M059J (cell line): ENCODE measurements around the gene RNF121. TPM values are rescaled to one million over a fixed set of nuclear protein-coding genes. Genes with fewer than 3 reads are reported as not detected.

Source experiments
- DNase-seq: peaks from one replicate; pipeline ENCODE4 v3.0.0-alpha.2; 2012; ENCODE audit warnings: low read depth
- total RNA-seq: library from RNA; depleted of rRNA; stranded (reverse); fragments of >200 nt; shearing (Covaris generic); gene quantifications from 2 replicates; pipeline ENCODE4 v1.2.3, GENCODE V29; 2014

RNF121 gene
- total RNA-seq, 1 experiment from 2014 or later, result 33.4 TPM

DNA sequence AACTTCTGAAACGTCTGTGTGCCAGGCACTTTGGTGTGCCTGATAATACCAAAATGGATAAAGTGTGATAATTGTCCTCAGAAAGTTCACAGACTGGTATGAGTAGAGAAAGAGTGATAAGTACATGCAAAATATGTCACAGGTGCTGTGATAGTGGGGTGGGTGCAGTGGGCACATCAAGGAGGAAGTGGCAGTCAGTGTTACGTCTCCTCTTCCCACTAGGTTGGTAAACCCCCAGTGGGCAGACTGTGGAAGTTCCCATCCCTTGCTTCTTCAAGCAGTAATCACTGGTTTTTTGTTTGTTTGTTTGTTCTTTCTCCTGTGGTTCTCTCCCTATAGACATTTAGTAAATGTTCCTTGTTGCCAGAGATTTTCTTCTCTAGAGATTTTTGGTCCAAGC lies 5.4 kb downstream of the RNF121 start:
- DNase-seq, result no peak

DNA sequence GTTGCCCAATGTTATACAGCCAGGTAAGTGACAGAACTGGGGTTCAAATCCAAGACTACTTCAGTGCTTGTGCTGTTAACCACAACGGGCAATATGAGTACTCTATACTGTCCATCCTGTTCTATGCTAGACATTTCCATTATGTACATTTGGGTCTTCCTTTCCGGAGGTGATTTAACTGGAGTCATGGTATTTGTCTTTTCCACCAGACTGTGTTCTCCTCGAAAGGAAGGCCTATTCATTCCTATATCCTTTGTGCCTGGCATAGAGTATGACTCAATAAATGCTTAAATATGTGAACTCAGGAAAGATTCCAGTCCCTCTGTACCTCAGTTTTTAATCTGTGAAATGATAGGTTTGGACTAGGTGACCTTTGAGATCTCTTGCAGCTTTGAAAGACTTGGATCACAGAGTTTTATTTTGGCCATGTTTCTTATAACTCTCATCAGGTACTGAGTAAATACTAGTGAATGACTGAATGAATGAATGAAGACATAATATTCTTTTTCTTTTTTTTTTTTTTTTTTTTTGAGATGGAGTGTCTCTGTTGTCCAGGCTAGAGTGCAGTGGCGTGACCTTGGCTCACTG lies 6.6 kb downstream of the RNF121 start:
- no peak for DNase-seq

DNA sequence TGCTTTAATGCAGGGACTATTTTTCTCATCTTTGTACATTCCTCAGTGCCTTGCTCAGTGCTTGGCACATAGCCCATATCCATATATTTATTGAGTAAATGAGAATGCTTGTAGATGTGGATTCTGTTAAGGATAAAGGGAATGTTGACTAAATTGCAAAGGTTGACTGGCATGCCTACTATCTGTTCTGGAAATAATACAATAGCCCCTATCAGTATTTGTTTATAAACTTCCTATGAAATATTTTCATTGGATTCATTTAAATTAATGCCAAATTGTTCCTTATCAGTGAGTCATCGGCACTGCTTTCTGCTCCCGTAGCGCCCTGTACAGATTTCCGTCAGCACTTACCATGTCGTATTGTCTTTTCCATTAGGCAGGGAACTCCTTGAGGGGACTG lies 8.0 kb downstream of the RNF121 start:
- no peak for DNase-seq

DNA sequence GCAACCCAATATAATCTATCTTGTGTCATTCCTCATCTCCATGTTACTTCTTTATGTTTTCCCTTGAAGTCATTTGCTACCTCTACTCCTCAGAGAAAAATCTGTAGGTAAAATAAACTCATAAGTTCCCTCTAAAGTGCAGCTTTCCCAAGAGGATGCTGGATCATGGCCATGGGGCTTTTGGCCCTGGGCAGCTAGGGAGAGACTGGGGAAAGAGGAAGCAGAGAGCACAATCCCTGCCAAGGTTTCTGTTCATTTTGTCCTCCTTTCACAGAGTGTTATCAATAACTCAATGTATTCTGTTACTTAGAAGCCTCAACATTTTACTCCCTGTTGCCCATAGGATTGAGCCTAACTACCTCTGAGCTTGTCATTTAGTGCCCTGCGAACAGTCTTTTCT lies 9.0 kb downstream of the RNF121 start:
- DNase-seq, result no peak

DNA sequence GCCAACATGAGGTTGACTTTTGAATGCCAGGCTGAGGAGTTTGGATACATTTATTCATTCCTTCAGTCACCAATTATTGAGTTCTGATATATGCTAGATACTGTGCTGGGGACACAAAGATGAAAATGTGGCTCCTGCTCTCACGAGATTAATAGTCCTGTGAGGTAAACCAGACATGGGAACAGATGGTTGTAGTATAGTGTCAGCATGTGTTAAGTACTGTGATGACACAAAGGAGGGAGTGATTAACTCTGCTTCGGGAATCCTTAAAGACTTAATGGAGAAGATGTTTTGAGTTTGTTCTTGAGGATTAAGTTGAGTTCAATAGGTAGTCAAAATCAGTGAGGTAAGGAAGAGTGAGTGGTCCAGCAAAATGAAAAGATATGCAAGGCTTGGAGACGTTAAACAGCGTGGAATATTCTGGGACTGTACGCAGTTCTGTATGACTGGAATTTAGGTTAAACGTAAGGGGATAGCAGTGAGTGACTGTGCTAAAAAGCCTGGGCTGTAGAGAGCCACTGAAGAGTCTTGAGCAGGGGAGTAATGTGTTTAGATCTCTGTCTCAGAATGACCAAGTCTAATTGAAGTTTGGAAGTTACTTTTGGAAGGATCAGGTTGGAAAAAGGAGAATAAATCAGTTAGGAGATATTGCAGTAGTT lies 11.8 kb downstream of the RNF121 start:
- no peak for DNase-seq

DNA sequence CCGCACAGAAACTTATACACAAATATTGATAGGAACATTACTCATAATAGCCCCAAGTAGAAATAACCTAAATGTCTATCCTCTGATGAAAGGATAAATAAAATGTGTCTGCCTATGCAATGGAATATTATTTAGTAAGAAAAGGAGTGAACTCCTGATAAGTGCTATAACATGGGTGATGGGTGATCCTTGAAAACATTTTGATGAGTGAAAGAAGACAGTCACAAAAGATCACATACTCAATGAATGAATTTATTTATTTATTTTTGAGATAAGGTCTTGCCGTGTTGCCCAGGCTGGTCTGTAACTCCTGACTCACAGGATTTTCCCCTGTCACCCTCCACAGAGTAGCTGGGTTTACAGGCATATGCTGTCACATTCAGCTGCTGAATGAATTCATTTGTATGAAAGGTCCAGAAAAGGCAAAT lies 17.3 kb downstream of the RNF121 start:
- DNase-seq, result peak; percentile 81

- no peak for DNase-seq
These were observed 18.7 kb downstream of the RNF121 start for GRCh38 chr11:71947498-71947897.

- DNase-seq, result peak; percentile 67
These were observed 19.6 kb downstream of the RNF121 start for GRCh38 chr11:71948314-71949027.

DNA sequence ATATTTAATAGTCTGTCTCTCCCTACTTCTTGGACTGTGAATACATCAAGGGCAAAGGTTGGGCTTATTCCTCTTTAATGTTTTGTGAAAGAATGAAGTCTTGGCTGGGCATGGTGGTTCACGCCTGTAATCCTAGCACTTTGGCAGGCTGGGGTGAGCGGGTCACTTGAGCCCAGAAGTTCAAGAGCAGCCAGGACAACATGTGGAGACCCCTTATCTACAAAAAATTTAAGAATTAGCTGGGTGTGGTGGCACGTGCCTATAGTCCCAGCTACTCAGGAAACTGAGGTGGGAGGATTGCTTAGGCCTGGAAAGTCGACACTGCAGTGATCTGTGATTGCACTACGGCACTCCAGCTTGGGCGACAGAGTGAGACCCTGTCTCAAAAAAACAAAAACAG lies 20.2 kb downstream of the RNF121 start:
- no peak for DNase-seq

GRCh38 chr11:71951741-71952310 lies 23.0 kb downstream of the RNF121 start:
- no peak for DNase-seq

DNA sequence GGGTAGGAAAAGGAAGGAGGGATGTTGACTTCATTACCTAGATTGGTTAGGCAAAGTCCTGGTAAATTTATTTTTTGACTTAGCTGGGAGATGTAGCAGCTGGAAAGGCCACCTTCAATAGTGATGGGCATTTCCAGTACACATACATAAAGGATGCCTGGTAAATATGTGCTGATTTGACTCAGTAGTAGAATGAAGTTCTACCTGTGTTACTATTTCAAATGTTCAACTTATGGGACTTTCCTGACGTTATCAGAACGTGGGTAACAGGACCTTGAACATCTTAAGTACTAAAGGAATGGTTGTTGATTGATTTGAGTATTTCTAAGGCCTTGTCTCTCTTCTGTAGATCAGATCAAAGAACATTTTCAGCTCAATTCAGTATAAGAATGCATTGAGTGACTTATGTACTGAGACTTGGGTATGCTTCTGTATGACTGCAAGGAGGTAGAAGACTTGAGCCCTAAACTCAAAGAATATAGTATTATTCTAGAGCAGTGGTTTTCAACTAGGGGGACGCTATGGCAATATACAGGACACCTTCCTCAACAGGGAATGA lies 27.1 kb downstream of the RNF121 start:
- no peak for DNase-seq

DNA sequence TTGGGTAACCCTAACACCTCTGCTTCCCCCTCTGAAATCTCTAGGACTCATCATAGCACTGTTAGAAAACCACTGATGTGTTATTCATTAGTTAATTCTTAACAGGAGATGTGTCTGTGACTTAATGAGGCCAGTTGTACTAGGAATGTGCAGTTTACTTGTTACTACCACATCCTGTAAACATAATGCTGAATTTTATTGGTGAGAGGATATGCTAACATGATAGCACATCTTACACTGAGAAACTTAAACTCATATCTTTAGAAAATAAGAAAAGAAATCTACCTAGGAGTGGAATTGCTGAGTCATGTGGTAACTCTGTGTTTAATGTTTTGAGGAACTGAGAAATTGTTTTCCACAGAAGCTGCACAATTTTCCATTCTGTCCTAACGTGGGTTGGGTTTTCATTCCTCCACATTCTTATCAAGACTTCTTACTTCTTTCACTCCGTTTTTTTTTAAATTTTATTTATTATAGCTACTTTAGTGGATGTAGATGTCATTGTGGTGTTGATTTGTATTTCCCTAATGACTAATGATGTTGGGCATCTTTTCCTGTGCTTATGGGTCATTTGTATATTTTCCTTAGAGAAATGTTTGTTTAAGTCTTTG lies 33.7 kb downstream of the RNF121 start:
- peak; percentile 83 for DNase-seq

DNA sequence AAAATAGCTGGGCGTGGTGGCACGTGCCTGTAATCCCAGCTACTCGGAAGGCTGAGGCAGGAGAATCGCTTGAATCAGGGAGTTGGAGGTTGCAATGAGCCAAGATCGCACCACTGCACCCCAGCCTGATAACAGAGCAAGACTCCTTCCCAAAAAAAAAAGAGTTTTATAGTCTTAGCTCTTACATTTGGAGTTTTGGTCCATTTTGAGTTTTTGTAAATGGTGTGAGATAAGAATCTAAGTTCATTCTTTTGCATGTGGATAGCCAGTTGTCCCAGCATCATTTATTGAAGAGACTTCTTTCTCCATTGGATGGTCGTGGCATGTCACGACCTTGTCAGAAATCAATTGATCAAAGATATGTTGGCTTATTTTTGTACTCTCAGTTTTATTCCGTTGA lies 34.6 kb downstream of the RNF121 start:
- DNase-seq, result no peak

GRCh38 chr11:71964641-71965040 lies 35.8 kb downstream of the RNF121 start:
- peak; percentile 41 for DNase-seq

DNA sequence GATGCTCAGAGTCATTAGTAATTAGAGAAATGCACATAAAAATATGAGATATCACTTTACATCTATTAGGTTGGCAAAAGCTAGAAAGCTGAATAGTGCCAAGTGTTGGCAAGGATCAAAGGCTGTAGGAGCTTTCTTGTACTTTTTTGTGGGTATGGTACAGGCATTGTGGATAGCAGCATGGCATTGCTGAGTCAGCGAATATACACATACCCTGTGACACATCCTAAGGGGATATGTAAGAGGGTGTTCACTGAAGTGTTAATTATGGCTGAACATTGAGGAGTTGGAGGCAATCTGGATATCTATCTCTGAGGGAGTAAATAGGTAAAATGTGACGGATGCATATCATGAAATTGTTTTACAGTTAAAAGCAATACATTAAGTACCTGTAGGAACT lies 42.8 kb downstream of the RNF121 start:
- DNase-seq, result peak; percentile 5

DNA sequence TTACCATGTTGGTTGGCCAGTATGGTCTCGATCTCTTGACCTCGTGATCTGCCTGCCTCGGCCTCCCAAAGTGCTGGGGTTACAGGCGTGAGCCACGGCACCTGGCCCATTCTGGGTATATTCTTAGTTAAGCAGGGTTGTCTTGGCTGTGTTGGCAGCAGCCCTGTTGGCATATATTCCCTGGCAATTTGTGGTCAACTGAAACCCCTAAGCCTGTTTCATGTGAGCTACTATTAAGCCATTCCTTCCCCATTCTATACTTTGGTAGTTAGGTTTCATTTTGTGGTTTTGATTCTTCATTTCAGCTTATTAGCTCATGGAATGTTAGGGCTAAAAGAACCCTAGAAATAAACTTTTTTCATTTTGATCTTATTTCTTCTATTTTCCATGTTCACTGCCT lies 47.7 kb downstream of the RNF121 start:
- DNase-seq, result no peak

GRCh38 chr11:71977090-71977489 lies 48.2 kb downstream of the RNF121 start:
- DNase-seq, result no peak

GRCh38 chr11:71977743-71978418 lies 49.0 kb downstream of the RNF121 start:
- DNase-seq, result peak; percentile 52

DNA sequence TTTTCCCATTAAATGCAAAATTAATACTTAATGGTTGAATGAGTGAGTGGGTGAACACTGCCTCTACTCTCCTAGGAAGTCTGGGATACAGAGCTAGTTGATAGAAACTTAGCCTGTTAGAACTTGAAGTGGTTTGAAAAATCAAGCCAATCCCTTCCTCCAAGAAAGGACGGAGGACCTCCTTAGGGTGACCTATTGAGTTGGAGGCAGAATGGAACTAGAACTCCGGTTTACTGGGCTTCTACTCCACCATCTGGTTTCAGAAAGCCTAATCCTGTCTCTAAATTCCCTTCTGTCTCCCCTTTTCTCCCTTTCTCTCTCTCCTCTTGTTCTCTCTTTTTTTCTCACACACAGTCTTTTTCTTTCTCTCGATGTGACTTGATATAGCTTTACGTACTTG lies 50.2 kb downstream of the RNF121 start:
- DNase-seq, result no peak

DNA sequence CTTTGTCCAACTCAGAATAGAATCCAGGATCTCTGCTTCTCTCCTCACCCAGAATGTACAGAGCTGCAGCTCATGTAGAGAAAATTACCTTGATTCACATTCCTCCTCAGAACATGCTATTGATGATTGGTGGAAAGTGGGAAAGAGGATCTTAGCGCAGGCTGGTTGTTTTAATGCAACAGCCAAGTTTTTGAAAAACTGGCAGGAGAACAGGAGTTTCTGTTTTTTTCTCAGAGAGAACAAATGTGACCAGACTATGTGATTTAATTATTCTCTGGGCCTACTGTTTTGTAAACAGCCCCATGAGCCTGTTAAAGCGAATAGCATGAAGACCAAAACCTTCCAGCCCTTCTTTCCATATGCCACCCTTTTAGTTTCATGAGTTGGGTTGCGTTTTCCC lies 50.8 kb downstream of the RNF121 start:
- no peak for DNase-seq

- DNase-seq, result no peak
These were observed 57.3 kb downstream of the RNF121 start for GRCh38 chr11:71986131-71986530.

DNA sequence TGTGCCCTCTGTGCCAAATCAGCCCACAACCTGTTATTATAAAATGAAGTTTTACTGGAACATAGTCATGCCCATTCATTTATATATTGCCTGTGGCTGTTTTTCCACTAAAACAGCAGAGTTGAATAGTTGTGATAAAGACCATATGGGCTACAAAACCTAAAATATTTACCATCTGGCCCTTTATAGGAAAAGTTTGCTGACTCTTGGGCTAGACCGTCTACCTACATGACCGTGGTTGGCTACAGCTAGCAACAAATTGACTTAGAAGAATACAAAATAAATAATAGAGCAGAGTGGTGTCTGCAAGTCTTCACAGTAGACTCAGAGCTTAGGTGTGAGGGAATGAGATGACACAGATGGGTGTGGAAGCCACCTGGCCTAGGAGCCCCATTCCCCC lies 58.7 kb downstream of the RNF121 start:
- no peak for DNase-seq
